Colon (tissue), 2 donors: ENCODE measurements around the gene ARHGAP36.

Experiments used
- FAIRE-seq: peaks from 2 replicates; lab custom pipeline; 2012; peaks lifted over from hg19 to GRCh38; lab: Jason Lieb, UNC
- donor health status: control.
- donor health status: control.

ARHGAP36 gene, protein sequence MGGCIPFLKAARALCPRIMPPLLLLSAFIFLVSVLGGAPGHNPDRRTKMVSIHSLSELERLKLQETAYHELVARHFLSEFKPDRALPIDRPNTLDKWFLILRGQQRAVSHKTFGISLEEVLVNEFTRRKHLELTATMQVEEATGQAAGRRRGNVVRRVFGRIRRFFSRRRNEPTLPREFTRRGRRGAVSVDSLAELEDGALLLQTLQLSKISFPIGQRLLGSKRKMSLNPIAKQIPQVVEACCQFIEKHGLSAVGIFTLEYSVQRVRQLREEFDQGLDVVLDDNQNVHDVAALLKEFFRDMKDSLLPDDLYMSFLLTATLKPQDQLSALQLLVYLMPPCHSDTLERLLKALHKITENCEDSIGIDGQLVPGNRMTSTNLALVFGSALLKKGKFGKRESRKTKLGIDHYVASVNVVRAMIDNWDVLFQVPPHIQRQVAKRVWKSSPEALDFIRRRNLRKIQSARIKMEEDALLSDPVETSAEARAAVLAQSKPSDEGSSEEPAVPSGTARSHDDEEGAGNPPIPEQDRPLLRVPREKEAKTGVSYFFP

GRCh38 chrX:131058136-131058868 lies at the start of gene ARHGAP36:
Gene ARHGAP36, plus strand, starts transcription at chrX:131058346. Its CDS starts 23,320 bp downstream, at chrX:131081666.
- FAIRE-seq: no peak

DNA sequence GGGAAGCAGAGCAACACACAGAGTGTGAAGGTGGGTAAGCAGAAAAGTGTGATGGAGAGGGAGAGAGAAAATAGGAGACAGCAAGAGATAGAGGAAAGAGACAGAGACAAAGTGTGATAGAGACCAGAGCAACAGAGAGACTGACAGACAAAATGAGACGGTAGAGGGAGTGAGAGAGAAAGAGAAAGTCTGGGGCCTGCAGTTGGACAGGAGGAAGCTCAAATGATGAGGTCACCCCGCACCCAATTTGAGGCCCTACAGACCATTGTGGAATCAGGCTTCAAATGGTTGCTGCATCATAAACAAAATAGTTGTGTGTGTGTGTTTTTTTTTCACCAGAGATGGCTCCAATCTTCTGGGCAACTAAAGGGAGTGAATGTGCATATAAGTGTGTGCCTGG lies 48.0 kb upstream of the ARHGAP36 start:
- no peak for FAIRE-seq

- no peak for FAIRE-seq
These were observed 32.8 kb upstream of the ARHGAP36 start for GRCh38 chrX:131025336-131025735.

GRCh38 chrX:131032354-131033230 lies 25.6 kb upstream of the ARHGAP36 start:
- no peak for FAIRE-seq

DNA sequence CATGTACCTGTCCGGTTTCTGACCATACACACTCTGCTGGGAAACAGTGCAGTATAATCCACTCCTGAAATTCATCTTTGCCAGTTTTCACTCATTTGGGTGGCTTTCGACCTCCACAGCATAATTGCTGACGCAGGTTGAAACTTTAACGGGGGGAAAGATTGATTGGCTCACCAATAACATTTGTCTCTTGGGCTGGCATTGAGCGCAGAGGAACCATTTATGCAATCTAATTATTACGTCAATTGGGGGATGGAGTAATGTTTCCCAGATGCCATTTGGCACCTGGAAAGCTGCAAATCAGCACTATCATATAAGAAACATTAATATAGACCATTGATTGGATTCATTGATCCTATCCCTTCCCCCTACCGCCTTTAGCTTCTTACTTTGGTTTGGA lies 24.1 kb upstream of the ARHGAP36 start:
- FAIRE-seq: no peak

DNA sequence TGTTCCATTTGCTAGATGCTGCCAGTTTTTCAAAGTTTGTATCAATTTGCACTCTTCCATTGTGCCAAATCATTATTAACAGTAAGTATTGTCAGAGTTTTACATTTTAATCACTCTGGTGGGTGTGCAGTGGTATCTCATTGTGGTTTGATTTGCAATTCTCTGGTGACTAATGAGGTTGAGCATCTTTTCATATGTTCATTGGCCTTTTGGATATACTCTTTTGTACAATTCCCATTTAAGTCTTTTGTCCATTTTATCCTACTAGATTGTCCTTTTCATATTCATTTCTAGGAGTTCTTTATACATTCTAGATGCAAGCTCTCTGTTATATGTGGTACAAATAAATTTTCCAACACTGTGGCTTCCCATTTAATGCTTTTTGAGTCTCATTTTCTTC lies 17.4 kb upstream of the ARHGAP36 start:
- no peak for FAIRE-seq

- no peak for FAIRE-seq
These were observed 16.5 kb upstream of the ARHGAP36 start for GRCh38 chrX:131041667-131042066.

GRCh38 chrX:131045726-131046125 lies 12.4 kb upstream of the ARHGAP36 start:
- no peak for FAIRE-seq

GRCh38 chrX:131046596-131046995 lies 11.6 kb upstream of the ARHGAP36 start:
- no peak for FAIRE-seq

- no peak for FAIRE-seq
These were observed 11.0 kb upstream of the ARHGAP36 start for GRCh38 chrX:131047180-131047579.

DNA sequence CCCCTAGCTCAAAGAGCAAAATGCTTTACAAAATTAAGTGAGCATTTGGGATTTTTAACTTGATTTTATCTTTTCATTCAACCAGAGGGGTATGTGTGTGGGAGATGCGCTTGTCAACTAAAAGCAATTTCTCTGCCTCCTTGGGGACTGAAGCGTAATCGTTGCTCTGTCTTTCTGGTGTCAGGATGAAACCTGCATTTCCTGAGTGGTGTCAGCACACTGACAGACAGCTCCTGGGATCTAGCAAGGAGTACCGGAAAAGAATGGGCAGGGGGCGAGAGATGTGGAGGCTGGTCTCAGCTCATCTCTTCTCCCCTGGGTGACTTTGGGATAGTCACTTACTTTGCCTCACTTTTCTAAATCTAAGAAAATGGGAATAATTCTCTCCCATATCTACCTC lies 5.1 kb upstream of the ARHGAP36 start:
- peak; percentile 21 for FAIRE-seq

GRCh38 chrX:131054906-131055305 lies 3.2 kb upstream of the ARHGAP36 start:
- no peak for FAIRE-seq

- no peak for FAIRE-seq
These were observed 440 bp upstream of the ARHGAP36 start for GRCh38 chrX:131057706-131058105.

DNA sequence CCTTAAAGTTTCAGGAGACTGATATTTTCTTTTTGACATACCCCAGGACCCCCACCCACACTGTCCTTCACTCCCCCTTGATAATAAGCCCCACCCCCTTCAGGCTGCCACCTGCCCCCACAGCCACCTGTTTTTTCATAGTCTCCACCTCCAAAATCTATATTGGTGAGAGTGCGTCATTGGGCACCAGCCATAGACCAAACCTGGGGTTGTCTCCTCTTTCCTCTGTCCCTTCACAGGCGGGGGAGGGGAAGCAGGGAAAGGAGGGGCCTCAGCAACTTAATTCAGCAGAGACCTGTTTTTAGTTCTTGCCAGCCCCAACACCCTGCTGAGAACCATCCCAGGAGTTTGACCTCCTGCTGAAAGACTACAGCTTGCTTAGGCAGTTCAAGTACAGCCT lies 1.1 kb downstream of the ARHGAP36 start:
- no peak for FAIRE-seq

- no peak for FAIRE-seq
These were observed 2.0 kb downstream of the ARHGAP36 start for GRCh38 chrX:131060147-131060546.

GRCh38 chrX:131061306-131061705 lies 3.2 kb downstream of the ARHGAP36 start:
- FAIRE-seq: no peak

DNA sequence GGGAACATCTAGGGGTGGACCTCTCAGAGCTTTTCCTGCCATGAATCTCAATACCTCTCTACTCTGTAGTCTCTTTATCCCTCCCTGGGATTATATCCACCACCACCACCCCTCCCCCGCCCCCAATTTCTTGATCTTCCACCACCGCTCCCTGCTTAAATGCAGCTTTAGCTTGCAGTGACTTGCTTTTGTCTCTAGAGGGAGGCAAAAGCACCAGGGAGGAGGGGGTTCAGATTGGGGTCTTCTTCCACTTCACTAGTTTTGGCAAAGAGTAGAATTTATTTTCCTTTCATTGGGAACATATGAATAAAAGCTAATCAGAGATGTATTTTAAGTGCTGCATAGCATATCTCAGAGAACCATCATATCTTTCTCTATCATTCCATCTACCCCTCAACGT lies 5.5 kb downstream of the ARHGAP36 start:
- no peak for FAIRE-seq

DNA sequence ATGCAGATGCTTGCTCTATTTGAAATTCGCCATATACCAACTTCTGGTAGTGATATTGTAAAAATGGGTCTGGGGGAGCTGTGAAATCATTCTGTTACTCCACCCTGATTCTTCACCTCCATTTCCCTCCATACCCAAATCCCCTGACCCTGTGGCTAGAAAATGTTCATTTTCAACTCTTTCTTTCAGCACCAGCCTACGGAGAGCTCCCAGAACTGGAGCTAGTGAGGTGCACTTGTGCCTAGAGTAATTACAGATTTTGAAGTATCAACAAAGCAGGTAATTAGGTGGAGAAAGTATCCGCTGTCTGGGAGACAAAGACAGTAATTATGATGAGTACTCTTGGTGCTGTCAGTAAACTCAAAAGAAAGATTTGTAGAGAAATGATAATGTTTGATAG lies 8.1 kb downstream of the ARHGAP36 start:
- no peak for FAIRE-seq

DNA sequence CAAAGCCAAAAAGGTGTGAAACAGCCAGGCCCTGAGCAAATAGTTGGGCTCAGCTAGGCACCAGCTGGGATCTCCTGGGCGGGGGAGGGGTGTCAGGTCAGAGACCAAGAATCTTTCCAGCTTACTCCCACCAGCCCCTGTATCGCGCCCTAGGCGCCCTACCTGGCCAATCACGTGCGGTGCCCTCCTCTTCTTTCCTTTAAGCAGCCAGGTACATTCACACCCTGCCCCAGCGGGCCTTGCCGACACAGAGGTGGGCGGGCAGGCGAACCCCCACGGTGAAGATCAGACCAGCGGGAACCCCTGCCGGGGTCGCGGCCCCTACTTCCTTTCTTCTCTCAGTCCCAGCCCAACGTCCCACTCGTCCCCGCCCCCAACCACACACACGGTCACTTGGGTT lies 9.1 kb downstream of the ARHGAP36 start:
- no peak for FAIRE-seq

DNA sequence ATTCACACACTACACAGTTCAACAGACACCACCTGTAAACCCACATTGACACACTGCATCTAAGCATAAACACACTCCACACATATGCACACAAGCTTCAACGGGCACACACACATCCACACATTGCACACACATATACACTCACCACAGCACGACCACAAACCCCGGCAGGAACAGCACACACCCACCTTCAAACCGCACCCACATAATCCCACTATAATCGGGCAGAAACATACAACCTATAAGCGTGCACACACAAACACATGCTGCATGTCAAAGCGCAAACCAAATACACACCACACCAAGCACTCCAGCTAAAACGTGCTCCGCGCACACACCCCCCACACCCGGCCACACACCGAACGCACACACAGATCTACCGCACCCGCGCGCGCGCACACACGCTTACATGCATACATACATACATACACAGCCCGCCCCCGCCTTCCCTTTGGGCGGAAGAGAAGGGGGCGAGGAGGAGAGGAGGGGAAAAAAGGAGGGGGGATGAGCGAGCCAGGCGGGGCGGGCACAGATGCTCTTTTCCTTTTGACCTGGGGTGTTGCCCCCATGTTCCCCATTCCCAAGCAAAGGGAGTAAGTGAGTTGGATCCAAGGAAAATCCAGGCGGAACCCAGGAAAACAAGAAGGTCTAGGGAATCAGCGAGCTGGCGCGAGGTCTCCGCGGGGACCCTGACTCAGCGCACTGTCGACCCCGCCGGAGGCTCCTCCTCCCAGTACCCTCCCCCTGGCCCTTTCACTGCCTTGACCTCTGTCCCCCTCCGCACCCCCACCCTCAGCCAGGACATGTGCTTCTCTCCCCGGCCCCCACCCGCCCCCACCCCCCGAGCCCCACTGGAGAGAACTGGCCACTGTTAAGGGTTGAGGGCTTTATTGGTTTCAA lies 9.9 kb downstream of the ARHGAP36 start:
- no peak for FAIRE-seq
